Type B pancreatic cell (in vitro differentiated cells): ENCODE data around the gene LYST. TPM values are rescaled to one million over a fixed set of nuclear protein-coding genes. Genes with fewer than 3 reads are reported as not detected.

ENCODE experiments used
- DNase-seq: peaks from one replicate; pipeline ENCODE4 v3.0.0; 2021; ENCODE audit warnings: mixed read lengths; ENCODE audit not compliant: unreplicated experiment; ENCODE audit errors: extremely low spot score
- H3K27ac Mint-ChIP-seq: 2 replicates; pipeline ENCODE4 v1.8.0; 2021; ENCODE audit warnings: mild to moderate bottlenecking, mixed read lengths
- H3K27me3 Mint-ChIP-seq: 2 replicates; pipeline ENCODE4 v1.8.0; 2021; ENCODE audit warnings: mixed read lengths
- H3K36me3 Mint-ChIP-seq: 2 replicates; pipeline ENCODE4 v1.8.0; 2021; ENCODE audit warnings: mixed read lengths
- H3K4me1 Mint-ChIP-seq: one replicate; pipeline ENCODE4 v1.8.0; 2021; ENCODE audit warnings: mixed read lengths; ENCODE audit not compliant: unreplicated experiment
- H3K4me3 Mint-ChIP-seq: 2 replicates; pipeline ENCODE4 v1.8.0; 2021; ENCODE audit warnings: mild to moderate bottlenecking, mixed read lengths
- H3K9me3 Mint-ChIP-seq: 2 replicates; pipeline ENCODE4 v1.8.0; 2021; ENCODE audit warnings: mixed read lengths
- CTCF ChIP-seq: fragments of 200-600 bp; sonication (generic); conservative IDR thresholded peaks from 2 replicates; pipeline ENCODE4 v1.5.0; 2021; ENCODE audit warnings: antibody characterized with exemption, mild to moderate bottlenecking
- total RNA-seq: library from RNA; stranded (reverse); gene quantifications from 2 replicates; pipeline ENCODE4 v1.2.1, GENCODE V29; 2021; ENCODE audit warnings: low replicate concordance

The LYST gene
- total RNA-seq, 1 donor from 2014 or later: 9.7 TPM

GRCh38 chr1:235882816-235883215 lies 16.1 kb upstream of the LYST start:
- no peaks in the 10 kb centered on the region for H3K36me3 Mint-ChIP-seq
- H3K4me3 Mint-ChIP-seq: no peak overlapping the region
- H3K27ac Mint-ChIP-seq: no peak overlapping the region
- no peak for TF ChIP-seq CTCF
- no peak for DNase-seq
- H3K9me3 Mint-ChIP-seq: no peaks in the 10 kb centered on the region
- peaks cover 4% of the 10 kb centered on the region for H3K4me1 Mint-ChIP-seq
- H3K27me3 Mint-ChIP-seq: peaks cover 7% of the 10 kb centered on the region

GRCh38 chr1:235881930-235882700 lies 15.4 kb upstream of the LYST start:
- no peak for DNase-seq
- Mint-ChIP-seq H3K36me3 (no peaks in the 10 kb centered on the region), H3K4me3 (no peak overlapping the region), H3K27me3 (peaks cover 7% of the 10 kb centered on the region), H3K4me1 (peaks cover 4% of the 10 kb centered on the region), H3K27ac (no peak overlapping the region), H3K9me3 (no peaks in the 10 kb centered on the region)
- no peak for TF ChIP-seq CTCF

- no peak for DNase-seq
- no peak for TF ChIP-seq CTCF
- H3K27me3 Mint-ChIP-seq: peaks cover 14% of the 10 kb centered on the region
- no peaks in the 10 kb centered on the region for H3K4me1 Mint-ChIP-seq
- H3K4me3 Mint-ChIP-seq: no peak overlapping the region
- H3K27ac Mint-ChIP-seq: no peak overlapping the region
- H3K9me3 Mint-ChIP-seq: no peaks in the 10 kb centered on the region
- no peaks in the 10 kb centered on the region for H3K36me3 Mint-ChIP-seq
Observed at GRCh38 chr1:235878082-235878811, 11.5 kb upstream of the LYST start.

- TF ChIP-seq CTCF: no peak
- peaks cover 8% of the 10 kb centered on the region for H3K27me3 Mint-ChIP-seq
- no peaks in the 10 kb centered on the region for H3K36me3 Mint-ChIP-seq
Observed at GRCh38 chr1:235876402-235876841, 9.7 kb upstream of the LYST start.

GRCh38 chr1:235875036-235875597 lies 8.4 kb upstream of the LYST start:
- no peak overlapping the region for H3K27ac Mint-ChIP-seq
- H3K9me3 Mint-ChIP-seq: no peaks in the 10 kb centered on the region
- H3K36me3 Mint-ChIP-seq: no peaks in the 10 kb centered on the region
- DNase-seq: no peak
- H3K27me3 Mint-ChIP-seq: peaks cover 8% of the 10 kb centered on the region
- no peak for TF ChIP-seq CTCF
- H3K4me1 Mint-ChIP-seq: no peaks in the 10 kb centered on the region
- H3K4me3 Mint-ChIP-seq: no peak overlapping the region

More at GRCh38 chr1:235876402-235876841, 9.7 kb upstream of the LYST start:
- no peak overlapping the region for H3K27ac Mint-ChIP-seq
- H3K4me1 Mint-ChIP-seq: no peaks in the 10 kb centered on the region
- H3K9me3 Mint-ChIP-seq: no peaks in the 10 kb centered on the region
- H3K4me3 Mint-ChIP-seq: no peak overlapping the region
- no peak for DNase-seq
